ENCODE data around the gene NIPAL1. TPM values are rescaled to one million over a fixed set of nuclear protein-coding genes. Genes with fewer than 3 reads are reported as not detected.

The NIPAL1 gene
- total RNA-seq, 1 experiment from 2014 or later, result 21.0 TPM

DNA sequence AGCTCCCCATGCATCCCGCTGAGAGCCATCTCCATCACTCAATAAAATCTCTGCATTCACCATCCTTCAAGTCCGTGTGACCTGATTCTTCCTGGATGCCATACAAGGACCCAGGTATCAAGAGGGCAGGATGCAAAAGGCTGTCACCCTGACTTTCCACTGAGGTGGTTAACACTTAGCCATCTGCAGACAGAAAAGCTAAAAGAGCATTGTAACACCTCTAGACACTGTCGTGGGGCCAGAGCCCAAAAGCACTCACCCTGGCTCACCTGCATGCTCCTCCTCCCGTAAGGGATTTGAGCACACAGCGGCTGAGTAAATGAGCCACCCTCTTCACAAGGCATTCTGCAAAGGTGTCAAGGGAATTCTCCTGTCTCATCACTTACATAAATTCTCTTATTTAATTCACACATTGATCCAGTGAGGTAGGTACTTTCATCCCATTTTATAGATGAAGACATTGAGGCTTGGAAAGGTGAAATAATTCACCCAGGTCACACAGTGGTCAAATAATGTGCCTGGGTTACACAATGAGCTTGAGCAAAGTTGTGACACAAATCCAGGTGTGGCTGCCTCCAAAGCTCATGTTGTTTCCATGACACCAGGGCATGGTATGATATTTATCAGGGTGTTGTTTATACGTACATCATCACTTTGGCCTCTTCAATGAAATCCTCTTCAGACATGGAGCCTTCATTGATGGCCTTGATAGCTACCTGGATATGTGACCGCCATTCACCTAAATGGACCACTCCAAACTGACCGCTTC lies 69.4 kb downstream of the NIPAL1 start:
- no peak for DNase-seq
- Mint-ChIP-seq H3K27me3 (ENCODE audit: unreplicated experiment) (no peaks in the 10 kb centered on the region), H3K4me3 (ENCODE audit: low read depth, unreplicated experiment) (no peak overlapping the region), H3K4me1 (ENCODE audit: low read depth, unreplicated experiment) (peaks cover 44% of the 10 kb centered on the region), H3K27ac (ENCODE audit: unreplicated experiment) (no peak overlapping the region), H3K36me3 (ENCODE audit: insufficient read depth, unreplicated experiment) (no peaks in the 10 kb centered on the region), H3K9me3 (ENCODE audit: low read depth, unreplicated experiment) (no peaks in the 10 kb centered on the region)
- no TSS peak for BruUV-seq (replicated peaks)
- intact Hi-C loops (cut with micrococcal nuclease; ENCODE audit: unreplicated experiment), result loop anchor here (2.0 to 10.0 kb wide), 2 partner anchors 159 to 251 kb away; partner anchors contain the start of gene CORIN
- CTCF ChIA-PET, result no interaction called here
- TF ChIP-seq, protein P1, sequence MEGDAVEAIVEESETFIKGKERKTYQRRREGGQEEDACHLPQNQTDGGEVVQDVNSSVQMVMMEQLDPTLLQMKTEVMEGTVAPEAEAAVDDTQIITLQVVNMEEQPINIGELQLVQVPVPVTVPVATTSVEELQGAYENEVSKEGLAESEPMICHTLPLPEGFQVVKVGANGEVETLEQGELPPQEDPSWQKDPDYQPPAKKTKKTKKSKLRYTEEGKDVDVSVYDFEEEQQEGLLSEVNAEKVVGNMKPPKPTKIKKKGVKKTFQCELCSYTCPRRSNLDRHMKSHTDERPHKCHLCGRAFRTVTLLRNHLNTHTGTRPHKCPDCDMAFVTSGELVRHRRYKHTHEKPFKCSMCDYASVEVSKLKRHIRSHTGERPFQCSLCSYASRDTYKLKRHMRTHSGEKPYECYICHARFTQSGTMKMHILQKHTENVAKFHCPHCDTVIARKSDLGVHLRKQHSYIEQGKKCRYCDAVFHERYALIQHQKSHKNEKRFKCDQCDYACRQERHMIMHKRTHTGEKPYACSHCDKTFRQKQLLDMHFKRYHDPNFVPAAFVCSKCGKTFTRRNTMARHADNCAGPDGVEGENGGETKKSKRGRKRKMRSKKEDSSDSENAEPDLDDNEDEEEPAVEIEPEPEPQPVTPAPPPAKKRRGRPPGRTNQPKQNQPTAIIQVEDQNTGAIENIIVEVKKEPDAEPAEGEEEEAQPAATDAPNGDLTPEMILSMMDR (IDR thresholded peaks at IDR 0.05; ENCODE audit: unreplicated experiment), result no peak

Other genes starting within 250 kb of the NIPAL1 start
- gene CORIN, start 178.7 kb upstream of the NIPAL1 start, total RNA-seq (2022), result 0.07 TPM in 1 of 2 replicates, not detected in the other
- 15.8 and 16.1 TPM in 2 replicates for gene NFXL1, start 102.2 kb upstream of the NIPAL1 start, total RNA-seq (2022)
- gene CNGA1, start 91 bp upstream of the NIPAL1 start, total RNA-seq (2022), result 2.2 and 2.4 TPM in 2 replicates
- gene TXK, start 117.5 kb downstream of the NIPAL1 start, total RNA-seq (2022), result 2.8 and 4.6 TPM in 2 replicates